Measurements from ENCODE around the gene DUOXA2.

- no peak for TF ChIP-seq EP300 (IDR thresholded peaks at IDR 0.05)
- no peak for TF ChIP-seq CTCF (IDR thresholded peaks at IDR 0.05)
- TF ChIP-seq POLR2A (IDR thresholded peaks at IDR 0.05) = no peak
- TF ChIP-seq POLR2AphosphoS5 (IDR thresholded peaks at IDR 0.05) = no peak
Observed at GRCh38 chr15:45094358-45094730, 19.8 kb upstream of the DUOXA2 start.

All from stomach (tissue), 4 donors.